Midbrain (tissue), 1 donor: ENCODE results near the gene SEC31B.

ENCODE experiments used
- DNase-seq: peaks from one replicate; lab custom pipeline; 2025; lab: John Stamatoyannopoulos, UW

SEC31B gene

GRCh38 chr10:100519311-100520051 lies at the start of gene SEC31B:
Gene SEC31B (minus strand): TSS chr10:100519861. CDS start chr10:100516952, 2,909 bp downstream.
- peak; percentile 53 for DNase-seq

- no peak for DNase-seq
Observed at GRCh38 chr10:100568912-100569311, 49.3 kb upstream of the SEC31B start.

- DNase-seq, result no peak
Observed at GRCh38 chr10:100567826-100568225, 48.2 kb upstream of the SEC31B start.

GRCh38 chr10:100567249-100567648 lies 47.6 kb upstream of the SEC31B start:
- no peak for DNase-seq

GRCh38 chr10:100566561-100566960 lies 46.9 kb upstream of the SEC31B start:
- no peak for DNase-seq

GRCh38 chr10:100565206-100565985 lies 45.7 kb upstream of the SEC31B start:
- DNase-seq, result no peak

- DNase-seq, result peak; percentile 73
Observed at GRCh38 chr10:100562008-100562672, 42.5 kb upstream of the SEC31B start.

- DNase-seq, result no peak
Observed at GRCh38 chr10:100561005-100561404, 41.3 kb upstream of the SEC31B start.

- DNase-seq, result no peak
Observed at GRCh38 chr10:100560248-100560647, 40.6 kb upstream of the SEC31B start.

GRCh38 chr10:100554902-100555301 lies 35.2 kb upstream of the SEC31B start:
- no peak for DNase-seq

GRCh38 chr10:100553929-100554328 lies 34.3 kb upstream of the SEC31B start:
- DNase-seq, result no peak

- DNase-seq, result no peak
Observed at GRCh38 chr10:100551738-100552137, 32.1 kb upstream of the SEC31B start.

GRCh38 chr10:100551196-100551595 lies 31.5 kb upstream of the SEC31B start:
- DNase-seq, result no peak

GRCh38 chr10:100544950-100545349 lies 25.3 kb upstream of the SEC31B start:
- DNase-seq, result no peak

- no peak for DNase-seq
Observed at GRCh38 chr10:100537475-100537874, 17.8 kb upstream of the SEC31B start.

GRCh38 chr10:100535715-100536353 lies 16.2 kb upstream of the SEC31B start, which contains the start of gene HIF1AN:
Gene HIF1AN (plus strand): TSS chr10:100535943. CDS start chr10:100535959, 16 bp downstream.
- peak; percentile 88 for DNase-seq

- no peak for DNase-seq
Observed at GRCh38 chr10:100535338-100535714, 15.7 kb upstream of the SEC31B start.

- no peak for DNase-seq
Observed at GRCh38 chr10:100534726-100535125, 15.1 kb upstream of the SEC31B start.

- no peak for DNase-seq
Observed at GRCh38 chr10:100531761-100532160, 12.1 kb upstream of the SEC31B start.

GRCh38 chr10:100529475-100530298 lies 10.0 kb upstream of the SEC31B start, which contains the start of gene NDUFB8:
Gene NDUFB8 (minus strand): TSS chr10:100529871. CDS start chr10:100529851, 20 bp downstream.
- peak; percentile 91 for DNase-seq

GRCh38 chr10:100528921-100529474 lies 9.3 kb upstream of the SEC31B start:
- no peak for DNase-seq
